Renal cortical epithelial cell (primary cell): ENCODE results near the gene BCL7A. TPM values are rescaled to one million over a fixed set of nuclear protein-coding genes. Genes with fewer than 3 reads are reported as not detected.

Experiments used
- DNase-seq: peaks from one replicate; pipeline ENCODE4 v3.0.0-alpha.2; 2011; ENCODE audit warnings: low read depth
- total RNA-seq: library from RNA; depleted of rRNA; stranded (reverse); fragments of >200 nt; gene quantifications from 2 replicates; pipeline ENCODE4 v1.2.3, GENCODE V29; 2014

Gene BCL7A
- total RNA-seq, 1 donor from 2014 or later: 24.8 TPM

DNA sequence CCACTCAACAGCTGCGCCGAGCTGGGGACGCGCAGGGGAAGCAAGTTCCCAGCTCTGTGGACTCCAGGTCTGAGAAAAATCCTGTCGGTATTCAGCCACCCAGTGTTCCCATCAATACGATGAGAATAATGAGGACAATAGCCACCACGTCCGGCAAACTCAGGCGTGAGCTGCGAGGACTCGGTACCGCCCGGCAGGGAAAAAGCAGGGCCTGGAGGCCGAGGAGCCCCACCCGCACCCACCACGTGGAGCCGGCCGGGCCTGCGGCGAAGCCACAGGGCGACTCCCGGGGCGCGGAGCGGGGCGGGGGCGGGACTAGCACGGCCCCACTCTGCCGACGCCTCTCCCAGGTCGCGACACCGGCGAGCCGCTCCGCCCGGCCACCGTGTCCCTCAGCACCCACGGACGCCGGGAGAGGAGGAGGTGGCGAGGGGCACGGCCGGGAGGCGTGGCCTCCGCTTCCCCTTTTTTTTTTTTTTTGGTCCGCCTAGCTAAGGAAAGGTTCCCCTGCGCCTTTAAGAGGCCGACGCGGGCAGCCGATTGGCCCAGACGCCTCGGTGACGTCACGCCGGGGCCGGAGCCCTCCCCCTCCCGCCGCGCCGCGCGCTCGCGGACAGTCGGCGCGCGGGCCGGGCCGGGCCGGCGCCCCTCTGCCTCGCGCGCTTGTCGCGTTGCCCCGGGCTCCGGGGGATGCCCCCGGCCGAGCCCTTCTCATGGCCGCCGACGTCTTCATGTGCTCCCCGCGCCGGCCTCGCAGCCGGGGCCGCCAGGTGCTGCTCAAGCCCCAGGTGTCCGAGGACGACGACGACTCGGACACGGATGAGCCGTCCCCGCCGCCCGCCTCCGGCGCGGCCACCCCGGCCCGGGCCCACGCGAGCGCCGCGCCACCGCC lies 56.7 kb downstream of the BCL7A start, which contains the start of gene MLXIP:
MLXIP (plus strand) TSS at position 616 of the 892 bp plus-strand sequence; CDS start at position 714, 98 bp downstream.
- DNase-seq: peak; percentile 78

DNA sequence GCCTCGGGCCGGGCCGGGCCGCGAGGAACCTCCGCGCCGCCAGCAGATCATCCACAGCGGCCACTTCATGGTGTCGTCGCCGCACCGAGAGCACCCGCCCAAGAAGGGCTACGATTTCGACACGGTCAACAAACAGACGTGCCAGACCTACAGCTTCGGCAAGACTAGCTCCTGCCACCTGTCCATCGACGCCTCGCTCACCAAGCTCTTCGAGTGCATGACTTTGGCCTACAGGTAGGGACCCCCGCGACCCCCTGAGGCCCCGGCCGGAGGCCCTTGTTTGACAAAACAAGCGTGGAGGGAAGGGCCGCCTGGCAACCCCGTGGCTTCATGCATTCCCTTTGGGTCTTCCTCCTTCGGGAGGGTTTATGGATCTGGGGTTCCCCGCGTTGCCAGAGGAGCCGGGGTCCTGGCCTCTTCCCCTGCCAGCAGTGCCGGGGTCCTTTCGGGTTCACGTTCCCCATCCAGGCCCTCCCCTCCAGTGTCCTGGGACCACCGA lies 57.4 kb downstream of the BCL7A start:
- no peak for DNase-seq

GRCh38 chr12:122079532-122080081 lies 57.9 kb downstream of the BCL7A start:
- no peak for DNase-seq

GRCh38 chr12:122080149-122081082 lies 58.7 kb downstream of the BCL7A start:
- DNase-seq: peak; percentile 89

- peak; percentile 47 for DNase-seq
Measured at GRCh38 chr12:122081083-122081696, 59.5 kb downstream of the BCL7A start.

- DNase-seq: peak; percentile 52
Measured at GRCh38 chr12:122081697-122082221, 60.1 kb downstream of the BCL7A start.

- no peak for DNase-seq
Measured at GRCh38 chr12:122082621-122083356, 61.1 kb downstream of the BCL7A start.

DNA sequence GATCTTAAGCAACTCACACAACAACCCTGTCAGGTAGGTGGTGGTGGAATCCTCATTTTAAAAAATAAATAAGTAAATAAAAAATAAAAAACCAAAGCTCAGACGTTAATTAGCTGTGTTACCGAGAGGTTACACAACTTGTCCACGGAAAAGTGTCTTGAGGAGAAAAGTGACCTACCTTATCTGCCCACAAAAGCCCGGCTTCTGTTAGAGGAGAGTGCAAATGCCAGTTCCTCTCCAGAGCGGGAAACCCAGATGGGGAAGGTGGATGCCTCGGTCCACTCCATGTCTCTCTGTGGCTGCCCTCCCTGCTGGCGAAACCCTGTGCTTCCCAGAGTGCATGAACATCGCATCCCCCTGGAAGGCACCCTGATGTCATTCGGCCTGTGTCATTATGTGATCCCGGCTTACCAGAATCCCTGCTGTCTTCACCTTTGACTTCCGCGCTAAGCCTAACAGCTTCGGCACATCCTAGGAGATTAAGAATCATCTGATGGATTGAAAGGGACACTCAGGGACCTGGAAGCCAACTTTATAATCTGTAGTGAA lies 63.2 kb downstream of the BCL7A start:
- DNase-seq: no peak

GRCh38 chr12:122085591-122085990 lies 63.9 kb downstream of the BCL7A start:
- no peak for DNase-seq

GRCh38 chr12:122086116-122086515 lies 64.4 kb downstream of the BCL7A start:
- no peak for DNase-seq

DNA sequence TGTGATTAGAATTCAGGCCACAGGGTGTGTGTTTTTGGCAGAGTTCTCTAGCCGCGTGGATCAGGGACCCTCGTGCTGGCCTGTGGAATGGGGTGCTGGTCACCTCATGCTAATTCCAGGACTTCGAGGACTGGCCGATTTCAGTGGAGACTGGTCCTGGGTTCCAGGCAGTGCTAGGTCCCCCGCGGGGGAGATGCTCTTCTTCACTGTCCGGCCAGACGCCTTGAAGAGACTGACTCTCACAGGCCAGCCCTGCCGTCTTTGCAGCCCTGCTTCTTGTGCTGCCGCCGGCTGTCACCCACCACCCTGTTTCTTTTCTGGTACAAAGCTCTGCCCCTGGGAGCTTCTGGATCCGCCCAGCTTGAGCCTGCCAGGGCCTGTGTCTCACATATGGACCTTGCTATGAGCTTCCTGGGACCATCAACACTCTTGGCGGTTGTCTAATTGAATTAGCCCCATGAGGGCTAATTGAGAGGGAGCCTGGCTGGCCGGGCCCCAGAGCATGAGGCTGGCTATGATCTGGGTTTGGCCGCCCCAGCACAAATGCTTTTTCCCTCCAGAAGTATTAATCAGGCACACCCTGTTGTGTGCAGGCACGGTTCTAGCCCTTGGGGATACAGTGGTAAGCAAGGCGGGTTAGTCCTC lies 65.1 kb downstream of the BCL7A start:
- no peak for DNase-seq

- DNase-seq: no peak
Measured at GRCh38 chr12:122087431-122088178, 65.9 kb downstream of the BCL7A start.

DNA sequence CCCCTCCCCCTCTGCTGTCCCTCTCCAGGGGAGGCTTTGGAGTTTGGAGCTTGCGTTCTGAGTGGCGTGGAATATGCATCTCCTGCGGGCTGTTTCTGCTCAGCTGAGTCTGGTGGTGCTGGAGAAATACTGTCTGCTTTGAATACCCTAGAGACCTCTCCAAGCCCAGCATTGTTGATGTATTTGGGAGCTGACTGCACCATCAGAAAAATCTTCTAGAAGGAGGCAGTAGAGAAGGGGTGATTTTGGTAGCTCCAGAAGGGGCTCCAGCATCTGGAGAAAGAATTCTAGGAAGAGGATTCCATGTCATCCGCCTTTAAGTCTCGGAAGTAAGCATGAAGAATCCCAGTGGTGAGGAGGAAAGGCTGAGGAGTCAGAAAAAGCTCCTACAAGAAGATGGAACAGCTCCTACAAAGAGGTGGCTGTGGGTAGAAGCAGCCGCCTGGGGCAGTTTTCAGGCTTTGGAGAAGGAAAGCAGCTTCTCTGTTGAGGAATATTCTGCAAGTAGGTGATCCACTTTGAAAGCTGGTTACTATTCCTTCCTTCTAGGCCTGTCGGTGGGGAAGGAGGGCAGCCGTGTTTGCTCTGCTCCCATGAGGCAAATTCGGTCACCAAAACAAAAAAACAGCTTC lies 66.6 kb downstream of the BCL7A start:
- no peak for DNase-seq

GRCh38 chr12:122089077-122089476 lies 67.4 kb downstream of the BCL7A start:
- DNase-seq: no peak

- peak; percentile 71 for DNase-seq
Measured at GRCh38 chr12:122090759-122091515, 69.3 kb downstream of the BCL7A start.

- DNase-seq: no peak
Measured at GRCh38 chr12:122093098-122093883, 71.6 kb downstream of the BCL7A start.
